ENCODE measurements around the gene TNF.

- TF ChIP-seq, protein P1, sequence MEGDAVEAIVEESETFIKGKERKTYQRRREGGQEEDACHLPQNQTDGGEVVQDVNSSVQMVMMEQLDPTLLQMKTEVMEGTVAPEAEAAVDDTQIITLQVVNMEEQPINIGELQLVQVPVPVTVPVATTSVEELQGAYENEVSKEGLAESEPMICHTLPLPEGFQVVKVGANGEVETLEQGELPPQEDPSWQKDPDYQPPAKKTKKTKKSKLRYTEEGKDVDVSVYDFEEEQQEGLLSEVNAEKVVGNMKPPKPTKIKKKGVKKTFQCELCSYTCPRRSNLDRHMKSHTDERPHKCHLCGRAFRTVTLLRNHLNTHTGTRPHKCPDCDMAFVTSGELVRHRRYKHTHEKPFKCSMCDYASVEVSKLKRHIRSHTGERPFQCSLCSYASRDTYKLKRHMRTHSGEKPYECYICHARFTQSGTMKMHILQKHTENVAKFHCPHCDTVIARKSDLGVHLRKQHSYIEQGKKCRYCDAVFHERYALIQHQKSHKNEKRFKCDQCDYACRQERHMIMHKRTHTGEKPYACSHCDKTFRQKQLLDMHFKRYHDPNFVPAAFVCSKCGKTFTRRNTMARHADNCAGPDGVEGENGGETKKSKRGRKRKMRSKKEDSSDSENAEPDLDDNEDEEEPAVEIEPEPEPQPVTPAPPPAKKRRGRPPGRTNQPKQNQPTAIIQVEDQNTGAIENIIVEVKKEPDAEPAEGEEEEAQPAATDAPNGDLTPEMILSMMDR (conservative IDR thresholded peaks at IDR 0.05; ENCODE audit: low read depth, low read length), result no peak
- TF ChIP-seq EZH2 (IDR thresholded peaks at IDR 0.05; ENCODE audit: low read length, unreplicated experiment), result no peak
- no peak for TF ChIP-seq EZH2phosphoT487 (IDR thresholded peaks at IDR 0.05; ENCODE audit: borderline replicate concordance, low read length)
Measured at GRCh38 chr6:31578184-31579118, 3.1 kb downstream of the TNF start.

Data from PC-3 (cell line).